NT2/D1 (cell line): ENCODE measurements around the gene CASQ2.

ENCODE experiments used
- DNase-seq: peaks from one replicate; pipeline ENCODE4 v3.0.0-alpha.2; 2011; ENCODE audit warnings: low read depth, low spot score
- H3K27me3 ChIP-seq: 2 replicates; pipeline ENCODE4 v1.6.0; 2011; ENCODE audit warnings: mild to moderate bottlenecking; ENCODE audit not compliant: insufficient read length, insufficient read depth
- H3K36me3 ChIP-seq: 2 replicates; pipeline ENCODE4 v1.6.1; 2011; ENCODE audit warnings: mild to moderate bottlenecking, low read length, mixed read lengths; ENCODE audit not compliant: insufficient read depth, insufficient read length
- H3K4me1 ChIP-seq: 2 replicates; pipeline ENCODE4 v1.5.1; 2011; ENCODE audit not compliant: insufficient read depth, insufficient read length
- H3K4me3 ChIP-seq: 2 replicates; pipeline ENCODE4 v1.5.1; 2011; ENCODE audit warnings: low read depth; ENCODE audit not compliant: insufficient read length
- H3K9ac ChIP-seq: 2 replicates; pipeline ENCODE4 v1.6.0; 2011; ENCODE audit warnings: low read depth; ENCODE audit not compliant: insufficient read length
- H3K9me3 ChIP-seq: 2 replicates; pipeline ENCODE4 v1.5.1; 2011; ENCODE audit warnings: mild to moderate bottlenecking, low read length; ENCODE audit not compliant: insufficient read depth
- SUZ12 ChIP-seq: IDR thresholded peaks from 2 replicates; pipeline ENCODE4 v1.6.1; 2011; ENCODE audit not compliant: insufficient read length, insufficient read depth; ENCODE audit errors: extremely low read depth
- YY1 ChIP-seq: IDR thresholded peaks from 2 replicates; pipeline ENCODE4 v1.6.1; 2011; ENCODE audit not compliant: insufficient read length, insufficient read depth
- ZNF274 ChIP-seq: IDR thresholded peaks from 2 replicates; pipeline ENCODE4 v1.6.1; 2011; ENCODE audit warnings: mild to moderate bottlenecking, low read depth, low read length

Gene CASQ2

DNA sequence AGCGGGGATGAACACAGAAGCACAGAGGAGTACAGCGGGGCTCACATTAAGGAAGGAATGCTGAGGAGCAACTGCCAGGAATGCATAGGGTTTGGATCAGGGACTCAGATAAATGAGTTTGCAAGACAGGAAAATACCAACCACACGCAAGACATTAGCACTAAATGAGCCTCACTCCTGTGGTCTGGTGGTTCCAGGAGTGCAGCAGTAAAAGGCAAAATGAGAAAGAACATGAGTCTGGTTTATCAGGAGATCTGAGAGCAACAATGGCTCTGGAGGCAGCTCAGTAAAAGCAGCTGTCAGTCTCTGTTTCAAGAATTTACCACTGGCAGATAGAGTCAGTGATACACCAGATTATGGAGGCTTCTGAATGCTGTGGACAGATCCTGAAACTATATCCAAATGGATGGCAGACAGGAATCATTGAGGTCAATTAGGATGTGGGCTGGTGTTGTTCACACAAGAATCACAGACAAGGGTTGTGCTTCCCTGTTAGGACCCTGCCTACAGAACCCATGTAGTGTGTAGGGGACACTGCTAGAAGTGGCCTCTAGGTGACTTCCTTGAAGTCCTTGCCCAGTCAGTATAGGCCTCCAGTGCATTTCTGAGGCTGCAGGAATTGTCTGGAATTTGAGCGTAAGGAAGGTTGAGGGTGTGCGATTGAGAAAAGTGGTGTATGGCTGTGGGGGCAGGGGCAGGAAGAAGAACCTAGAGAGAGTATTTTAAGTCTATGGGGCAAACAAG is 50.3 kb downstream of the CASQ2 start:
- DNase-seq: no peak
- no peak overlapping the region for H3K9ac ChIP-seq
- TF ChIP-seq YY1 (no peak), ZNF274 (no peak), SUZ12 (no peak)
- H3K4me1 ChIP-seq: peaks cover 6% of the 10 kb centered on the region
- no peaks in the 10 kb centered on the region for H3K36me3 ChIP-seq
- H3K4me3 ChIP-seq: no peak overlapping the region
- H3K27me3 ChIP-seq: no peaks in the 10 kb centered on the region
- no peaks in the 10 kb centered on the region for H3K9me3 ChIP-seq

- Histone ChIP-seq H3K36me3 (no peaks in the 10 kb centered on the region), H3K9me3 (no peaks in the 10 kb centered on the region), H3K27me3 (no peaks in the 10 kb centered on the region), H3K4me1 (peaks cover 7% of the 10 kb centered on the region), H3K9ac (no peak overlapping the region), H3K4me3 (no peak overlapping the region)
- peak; percentile 60 for DNase-seq
- no peak for TF ChIP-seq ZNF274
- TF ChIP-seq SUZ12: no peak
- TF ChIP-seq YY1: no peak
Measured at GRCh38 chr1:115717541-115717940, 51.0 kb downstream of the CASQ2 start.

GRCh38 chr1:115714572-115715141 is 53.9 kb downstream of the CASQ2 start:
- no peaks in the 10 kb centered on the region for H3K27me3 ChIP-seq
- DNase-seq: no peak
- no peak overlapping the region for H3K4me3 ChIP-seq
- H3K9ac ChIP-seq: no peak overlapping the region
- H3K4me1 ChIP-seq: peaks cover 7% of the 10 kb centered on the region
- H3K36me3 ChIP-seq: no peaks in the 10 kb centered on the region
- H3K9me3 ChIP-seq: no peaks in the 10 kb centered on the region
- no peak for TF ChIP-seq YY1
- no peak for TF ChIP-seq SUZ12
- TF ChIP-seq ZNF274: no peak

- Histone ChIP-seq H3K36me3 (no peaks in the 10 kb centered on the region), H3K4me1 (peaks cover 7% of the 10 kb centered on the region)
- no peak for DNase-seq
Measured at GRCh38 chr1:115713906-115714305, 54.6 kb downstream of the CASQ2 start.

DNA sequence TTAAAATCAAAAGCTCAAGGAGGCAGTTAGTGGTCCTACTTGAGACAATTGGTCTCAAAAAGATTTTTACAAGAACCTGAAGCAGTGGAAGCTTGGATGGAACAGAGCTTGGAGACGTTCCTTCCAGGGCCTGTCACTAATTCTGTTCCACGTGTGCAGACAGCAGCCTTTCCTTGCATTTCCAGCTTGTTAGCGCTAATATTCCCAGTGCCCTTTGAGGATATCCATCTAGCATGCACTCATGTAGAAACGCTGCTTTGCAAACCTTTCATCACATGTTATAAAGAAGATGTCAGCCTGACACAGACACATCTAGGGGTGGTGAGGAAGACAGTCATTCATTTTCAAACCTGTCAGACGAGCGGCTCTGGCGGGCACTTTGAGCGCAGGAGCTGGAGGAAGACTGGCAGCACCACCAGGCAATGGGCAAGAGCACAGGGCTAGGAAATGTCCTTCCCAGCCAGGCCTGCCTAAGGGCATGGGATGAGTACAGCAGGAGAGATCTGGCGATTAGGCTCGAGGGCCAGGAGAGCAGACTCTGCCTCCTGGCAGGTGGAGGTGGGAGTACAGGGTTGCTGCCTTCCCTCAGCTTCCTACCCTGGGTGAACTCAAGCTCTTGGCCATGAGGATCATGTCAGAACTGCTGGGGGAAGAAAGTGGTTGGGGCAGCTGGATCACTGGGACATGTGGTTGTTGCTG is 55.5 kb downstream of the CASQ2 start:
- H3K4me3 ChIP-seq: no peak overlapping the region
- no peaks in the 10 kb centered on the region for H3K27me3 ChIP-seq
- no peaks in the 10 kb centered on the region for H3K9me3 ChIP-seq
- H3K9ac ChIP-seq: no peak overlapping the region
- TF ChIP-seq SUZ12 (no peak), YY1 (no peak), ZNF274 (no peak)
- no peaks in the 10 kb centered on the region for H3K36me3 ChIP-seq
- peaks cover 7% of the 10 kb centered on the region for H3K4me1 ChIP-seq
- no peak for DNase-seq

More at GRCh38 chr1:115713906-115714305, 54.6 kb downstream of the CASQ2 start:
- H3K27me3 ChIP-seq: no peaks in the 10 kb centered on the region
- no peak overlapping the region for H3K4me3 ChIP-seq
- no peak overlapping the region for H3K9ac ChIP-seq
- H3K9me3 ChIP-seq: no peaks in the 10 kb centered on the region
- TF ChIP-seq SUZ12: no peak
- TF ChIP-seq YY1: no peak
- no peak for TF ChIP-seq ZNF274

- no peak overlapping the region for H3K9ac ChIP-seq
- H3K27me3 ChIP-seq: no peaks in the 10 kb centered on the region
- no peaks in the 10 kb centered on the region for H3K36me3 ChIP-seq
Measured at GRCh38 chr1:115710859-115711624, 57.5 kb downstream of the CASQ2 start.

More at GRCh38 chr1:115710859-115711624, 57.5 kb downstream of the CASQ2 start:
- H3K9me3 ChIP-seq: no peaks in the 10 kb centered on the region
- H3K4me1 ChIP-seq: peaks cover 11% of the 10 kb centered on the region
- no peak for DNase-seq
- TF ChIP-seq YY1: no peak
- no peak for TF ChIP-seq SUZ12
- TF ChIP-seq ZNF274: no peak
- no peak overlapping the region for H3K4me3 ChIP-seq
